PC-9 (cell line): ENCODE data around the gene NT5DC1.

Experiments used
- CTCF ChIP-seq: fragments of 200-600 bp; sonication (generic); conservative IDR thresholded peaks from 2 replicates; pipeline ENCODE4 v1.6.1; 2017; ENCODE audit warnings: mixed run types, antibody characterized with exemption, mild to moderate bottlenecking, moderate library complexity
- EZH2 ChIP-seq: fragments of 200-600 bp; sonication (generic); IDR thresholded peaks from 2 replicates; pipeline ENCODE4 v1.8.0; 2017; ENCODE audit warnings: antibody characterized with exemption, low read depth

- TF ChIP-seq CTCF (no peak), EZH2 (no peak)
Observed at GRCh38 chr6:116145803-116146675, 45.4 kb downstream of the NT5DC1 start.
